Measurements from ENCODE around the gene SHISA7.

GRCh38 chr19:55465460-55466240, 22.6 kb upstream of the SHISA7 start:
- TF ChIP-seq EZH2phosphoT487 (IDR thresholded peaks at IDR 0.05; ENCODE audit: borderline replicate concordance), result no peak
- TF ChIP-seq, protein P1, sequence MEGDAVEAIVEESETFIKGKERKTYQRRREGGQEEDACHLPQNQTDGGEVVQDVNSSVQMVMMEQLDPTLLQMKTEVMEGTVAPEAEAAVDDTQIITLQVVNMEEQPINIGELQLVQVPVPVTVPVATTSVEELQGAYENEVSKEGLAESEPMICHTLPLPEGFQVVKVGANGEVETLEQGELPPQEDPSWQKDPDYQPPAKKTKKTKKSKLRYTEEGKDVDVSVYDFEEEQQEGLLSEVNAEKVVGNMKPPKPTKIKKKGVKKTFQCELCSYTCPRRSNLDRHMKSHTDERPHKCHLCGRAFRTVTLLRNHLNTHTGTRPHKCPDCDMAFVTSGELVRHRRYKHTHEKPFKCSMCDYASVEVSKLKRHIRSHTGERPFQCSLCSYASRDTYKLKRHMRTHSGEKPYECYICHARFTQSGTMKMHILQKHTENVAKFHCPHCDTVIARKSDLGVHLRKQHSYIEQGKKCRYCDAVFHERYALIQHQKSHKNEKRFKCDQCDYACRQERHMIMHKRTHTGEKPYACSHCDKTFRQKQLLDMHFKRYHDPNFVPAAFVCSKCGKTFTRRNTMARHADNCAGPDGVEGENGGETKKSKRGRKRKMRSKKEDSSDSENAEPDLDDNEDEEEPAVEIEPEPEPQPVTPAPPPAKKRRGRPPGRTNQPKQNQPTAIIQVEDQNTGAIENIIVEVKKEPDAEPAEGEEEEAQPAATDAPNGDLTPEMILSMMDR (conservative IDR thresholded peaks at IDR 0.05; ENCODE audit: low read length), result no peak
